ENCODE results near the gene GPR156.

- TF ChIP-seq POLR2A (IDR thresholded peaks at IDR 0.05; ENCODE audit: low read depth, low read length) (no peak), WRNIP1 (IDR thresholded peaks at IDR 0.05; ENCODE audit: borderline replicate concordance, low read depth, low read length) (no peak), MTA2 (IDR thresholded peaks at IDR 0.05; ENCODE audit: low read depth) (no peak), SREBF2 (IDR thresholded peaks at IDR 0.05; ENCODE audit: low read length) (no peak), ZNF592 (IDR thresholded peaks at IDR 0.05) (no peak), YY1 (IDR thresholded peaks at IDR 0.05; ENCODE audit: low read depth, low read length) (no peak), TAF1 (IDR thresholded peaks at IDR 0.05; ENCODE audit: borderline replicate concordance, low read depth, low read length) (no peak), SREBF1 (IDR thresholded peaks at IDR 0.05; ENCODE audit: low read length) (no peak), SRF (IDR thresholded peaks at IDR 0.05; ENCODE audit: low read depth in 2 of 2, low read length in 2 of 2) (no peak), POLR2AphosphoS5 (IDR thresholded peaks at IDR 0.05; ENCODE audit: low read length) (no peak)
These were observed 123.1 kb downstream of the GPR156 start for GRCh38 chr3:120161902-120162301.

Measured in GM12878 (cell line).